DMS53 treated with DMSO at 0.1 percent for 48 hours (cell line): ENCODE results near the gene PLA2G2F.

Source experiments
- DNase-seq: peaks from one replicate; lab custom pipeline; 2025; ENCODE audit not compliant: unreplicated experiment; lab: John Stamatoyannopoulos, UW

The PLA2G2F gene

GRCh38 chr1:20166051-20166450, 26.9 kb downstream of the PLA2G2F start:
- DNase-seq: no peak

DNA sequence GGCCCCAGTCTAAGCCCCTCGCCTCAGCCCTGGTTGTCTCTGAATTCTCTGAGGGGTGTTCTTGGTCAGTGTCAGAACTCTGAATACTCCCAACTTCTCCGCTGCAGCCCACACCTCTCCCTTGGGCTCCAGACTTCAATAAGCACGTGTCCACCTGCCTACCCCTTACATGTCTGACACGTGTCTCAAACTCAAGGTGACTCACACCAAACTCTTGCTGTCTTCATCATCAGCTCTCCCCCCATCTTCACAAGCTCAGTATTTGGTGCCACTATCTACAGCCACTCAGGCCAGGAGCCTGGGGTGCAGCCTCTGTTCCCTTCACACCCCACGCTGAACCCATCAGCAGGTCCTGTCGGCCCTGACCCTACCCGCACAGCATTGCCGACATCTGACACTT, 28.0 kb downstream of the PLA2G2F start:
- no peak for DNase-seq

GRCh38 chr1:20168564-20169491, 29.7 kb downstream of the PLA2G2F start:
- DNase-seq: no peak

DNA sequence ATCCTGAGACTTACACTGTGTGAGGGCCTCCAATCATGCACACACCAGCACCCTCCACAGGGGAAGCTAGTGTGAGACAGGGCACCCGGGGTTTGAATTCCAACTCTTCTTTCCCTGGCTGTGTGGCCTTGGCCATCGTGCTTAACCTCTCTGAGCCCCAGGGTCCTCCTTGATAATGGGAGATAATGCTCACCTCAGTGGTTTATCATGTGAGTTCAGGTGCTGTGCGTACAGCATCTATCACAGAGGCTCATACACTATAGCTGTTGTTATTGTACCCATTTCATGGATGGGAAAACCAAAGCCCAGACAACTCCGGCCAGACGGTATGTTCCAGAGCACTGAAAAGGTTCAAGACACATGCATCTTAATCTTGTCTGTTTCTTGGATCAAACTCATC, 30.8 kb downstream of the PLA2G2F start:
- no peak for DNase-seq

DNA sequence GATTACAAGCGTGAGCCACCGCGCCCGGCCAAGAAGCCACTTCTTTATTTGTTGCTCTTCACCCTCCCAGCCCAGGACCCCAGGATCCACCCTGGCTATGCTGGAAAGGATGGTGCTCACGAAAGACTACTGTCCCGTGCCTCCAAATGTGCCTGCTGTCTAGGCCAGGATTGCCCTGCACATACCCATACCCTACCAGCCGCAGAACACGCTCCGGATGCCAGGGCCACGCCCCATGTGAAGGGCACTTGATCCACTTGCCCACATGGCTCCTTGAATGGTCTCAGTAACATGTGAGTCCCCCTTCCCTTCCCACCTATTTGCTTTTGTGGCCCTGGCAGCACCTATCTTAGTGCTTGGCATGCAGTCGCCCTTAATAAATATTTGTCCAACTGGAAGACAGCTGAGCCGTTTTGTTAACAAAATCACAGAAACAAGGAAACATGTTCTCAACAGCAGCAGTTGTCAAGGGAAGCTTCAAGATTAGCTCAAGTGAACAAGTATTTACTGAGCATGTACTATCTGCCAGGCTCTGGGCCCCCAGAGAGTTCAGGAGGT, 33.0 kb downstream of the PLA2G2F start:
- no peak for DNase-seq

DNA sequence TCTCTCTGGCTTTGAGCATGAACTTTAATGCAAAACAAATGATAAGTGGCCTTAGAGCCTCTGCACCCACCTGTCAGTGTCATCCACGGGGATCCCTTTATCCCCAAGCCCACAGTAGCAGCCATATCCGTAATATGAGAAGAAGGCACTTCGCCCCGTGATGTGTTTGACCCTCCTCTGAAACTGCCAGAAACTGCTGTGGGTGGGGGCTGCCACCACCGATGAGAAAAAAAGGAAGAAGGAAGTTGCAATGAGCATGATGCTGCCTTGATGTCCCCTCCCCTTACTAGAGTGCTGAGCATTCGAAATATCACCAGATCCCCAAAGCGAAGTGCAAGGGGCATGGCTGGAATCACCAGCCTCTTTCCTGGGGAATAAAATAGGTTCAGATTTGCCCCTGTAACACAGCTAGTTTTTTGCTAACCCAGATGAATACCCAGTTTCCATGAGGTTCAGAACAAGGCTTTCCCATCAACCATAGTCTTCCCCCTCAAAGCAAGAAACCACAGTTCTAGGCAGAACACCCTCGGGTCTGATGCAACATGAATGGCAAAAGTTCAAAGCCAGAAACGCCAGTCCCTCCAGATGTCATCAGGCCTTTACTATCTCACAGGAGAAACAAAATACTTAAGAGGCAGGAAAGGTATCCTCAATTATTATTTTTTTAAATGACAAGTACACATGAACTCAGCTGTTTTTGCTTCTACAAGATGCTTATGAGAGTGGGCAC, 36.0 kb downstream of the PLA2G2F start:
- DNase-seq: no peak

DNA sequence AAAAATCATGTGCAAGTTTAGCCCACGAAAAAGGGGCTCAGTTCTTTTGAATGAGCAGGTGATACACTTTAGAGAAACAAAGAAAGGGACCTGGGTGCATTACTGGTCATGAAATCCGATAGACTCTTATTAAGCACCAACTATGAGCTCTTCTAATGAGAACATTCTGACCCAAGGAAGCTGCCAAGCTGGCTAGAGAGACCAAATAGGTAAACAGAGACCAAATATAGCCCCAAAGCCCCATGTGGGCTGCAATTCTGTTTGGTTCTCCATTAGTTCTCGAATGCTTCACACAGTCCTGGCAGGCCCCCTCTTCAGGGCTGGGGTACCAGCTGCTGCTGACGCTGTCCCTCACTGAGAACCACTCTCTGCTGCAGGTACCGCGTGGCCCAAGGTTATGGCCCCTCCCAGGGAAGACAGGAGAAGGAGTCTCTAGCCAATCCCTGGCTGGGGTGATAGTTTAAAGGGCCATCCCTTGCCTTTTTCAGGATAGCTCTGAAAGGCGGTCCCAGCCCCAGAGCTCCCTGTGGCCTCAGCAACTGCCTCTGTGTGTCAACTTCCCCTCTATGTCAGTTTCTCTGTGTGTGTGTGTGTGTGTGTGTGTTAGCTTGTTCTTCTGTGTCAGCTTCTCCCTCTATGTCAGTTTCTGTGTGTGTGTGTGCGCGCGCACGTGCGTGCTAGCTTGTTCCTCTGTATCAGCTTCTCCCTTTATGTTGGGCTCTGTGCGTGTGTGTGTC, 39.7 kb downstream of the PLA2G2F start:
- no peak for DNase-seq

DNA sequence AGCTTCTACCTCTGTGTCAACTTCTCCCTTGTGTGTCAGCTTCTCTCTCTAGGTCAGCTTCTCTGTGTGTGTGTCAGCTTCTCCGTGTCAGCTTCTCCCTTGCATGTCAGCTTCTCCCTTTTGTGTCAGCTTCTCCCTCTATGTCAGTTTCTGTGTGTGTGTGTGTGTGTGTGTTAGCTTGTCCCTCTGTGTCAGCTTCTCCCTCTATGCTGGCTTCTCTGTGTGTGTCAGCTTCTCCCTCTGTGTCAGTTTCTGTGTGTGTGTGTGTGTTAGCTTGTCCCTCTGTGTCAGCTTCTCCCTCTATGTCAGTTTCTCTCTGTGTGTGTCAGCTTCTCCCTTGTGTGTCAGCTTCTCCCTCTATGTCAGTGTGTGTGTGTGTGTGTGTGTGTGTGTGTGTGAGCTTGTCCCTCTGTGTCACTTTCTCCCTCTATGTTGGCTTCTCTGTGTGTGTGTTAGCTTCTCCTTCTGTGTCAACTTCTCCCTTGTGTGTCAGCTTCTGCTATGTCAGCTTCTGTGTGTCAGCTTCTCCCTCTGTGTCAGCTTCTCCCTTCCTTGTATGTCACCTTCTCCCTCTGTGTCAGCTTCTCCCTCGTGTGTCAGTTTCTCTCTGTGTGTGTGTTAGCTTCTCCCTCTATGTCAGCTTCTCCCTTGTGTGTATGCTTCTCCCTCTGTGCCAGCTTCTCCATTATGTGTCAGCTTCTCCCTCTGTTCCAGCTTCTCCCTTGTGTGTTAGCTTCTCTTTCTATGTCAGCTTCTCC, 40.4 kb downstream of the PLA2G2F start:
- no peak for DNase-seq

DNA sequence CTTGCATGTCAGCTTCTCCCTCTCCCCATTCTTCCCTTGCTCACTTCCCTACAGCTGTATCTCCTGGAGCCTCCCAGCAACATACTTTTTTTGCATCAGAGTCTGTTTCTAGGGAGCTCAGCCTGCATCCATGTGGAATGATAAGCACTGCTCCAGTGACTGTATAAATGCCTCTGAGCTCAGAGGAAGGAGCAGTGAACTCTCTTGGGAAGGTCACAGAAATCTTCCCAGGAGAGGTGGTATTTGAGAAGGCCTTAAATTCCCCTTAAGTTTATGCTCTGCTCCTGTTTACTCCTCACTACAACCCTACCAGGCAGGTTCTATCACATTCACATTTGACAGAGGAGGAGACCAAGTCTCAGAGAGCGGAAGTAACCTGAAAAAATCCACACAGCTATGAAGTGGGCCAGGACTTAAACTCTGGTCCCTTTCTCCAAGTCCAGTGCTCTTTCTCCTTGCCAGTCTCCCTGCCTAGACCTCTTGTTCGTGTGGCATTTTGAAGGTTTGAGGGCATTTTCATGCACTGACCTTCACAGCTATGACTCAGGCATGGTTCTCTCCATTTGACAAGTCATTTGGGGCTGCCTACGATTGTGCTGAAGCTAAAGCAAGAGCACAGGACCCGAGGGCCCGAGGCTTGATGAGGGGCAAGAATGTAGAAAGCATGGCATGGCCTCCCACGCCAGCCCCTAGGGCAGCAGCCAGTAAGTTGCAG, 41.2 kb downstream of the PLA2G2F start:
- DNase-seq: no peak

DNA sequence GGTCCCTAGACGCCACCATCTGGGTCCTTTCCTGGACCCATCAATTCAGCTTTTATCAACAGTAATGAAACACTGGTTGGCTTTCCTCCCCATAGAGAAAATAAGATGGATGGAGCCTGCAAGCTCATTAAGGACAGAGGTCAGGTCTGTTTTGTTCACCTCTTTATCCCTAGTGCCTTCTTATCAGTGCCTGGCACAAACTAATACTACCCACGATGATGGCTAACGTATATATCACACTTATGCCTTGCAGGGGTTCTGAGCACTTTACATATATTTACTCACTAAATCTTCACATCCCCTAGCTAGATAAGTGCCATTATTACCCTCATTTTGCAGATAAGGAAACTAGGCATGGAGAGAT, 41.7 kb downstream of the PLA2G2F start:
- no peak for DNase-seq

DNA sequence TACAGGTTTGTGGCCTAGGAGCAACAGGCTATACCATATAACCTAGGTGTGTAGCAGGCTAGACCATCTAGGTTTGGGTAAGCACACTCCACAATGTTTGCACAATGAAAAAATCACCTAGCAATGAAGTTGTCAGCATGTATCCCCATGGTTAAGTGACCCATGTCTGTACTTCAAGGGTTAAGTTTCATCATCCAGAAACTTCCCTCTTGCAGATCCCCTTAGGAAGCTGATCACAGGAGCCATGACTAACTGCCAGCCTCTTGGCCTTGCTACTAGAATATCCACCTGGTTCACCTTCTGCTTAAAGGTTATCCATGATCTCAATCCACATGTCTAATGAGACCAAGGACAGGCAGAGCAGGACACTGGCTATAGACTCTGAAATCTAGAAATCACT, 43.3 kb downstream of the PLA2G2F start:
- DNase-seq: no peak

DNA sequence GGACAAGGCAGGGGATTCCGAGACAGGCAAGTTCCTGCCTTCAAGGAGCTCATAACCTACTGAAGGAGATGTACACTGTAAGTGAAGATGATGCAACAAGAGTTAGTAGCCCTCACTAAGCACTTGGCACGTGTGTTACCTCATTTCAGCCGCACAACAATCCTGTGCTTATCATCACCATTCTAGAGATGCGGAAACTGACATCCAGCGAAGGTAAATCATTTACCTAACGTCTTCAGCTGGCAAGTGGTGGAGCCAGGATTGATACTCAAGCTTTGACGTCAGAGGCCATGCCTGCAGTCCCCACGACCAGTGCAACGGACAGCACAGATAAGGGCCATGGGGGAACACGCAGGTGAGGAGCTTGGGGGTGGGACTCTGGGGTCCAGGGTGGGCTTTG, 43.9 kb downstream of the PLA2G2F start:
- DNase-seq: peak; percentile 41

DNA sequence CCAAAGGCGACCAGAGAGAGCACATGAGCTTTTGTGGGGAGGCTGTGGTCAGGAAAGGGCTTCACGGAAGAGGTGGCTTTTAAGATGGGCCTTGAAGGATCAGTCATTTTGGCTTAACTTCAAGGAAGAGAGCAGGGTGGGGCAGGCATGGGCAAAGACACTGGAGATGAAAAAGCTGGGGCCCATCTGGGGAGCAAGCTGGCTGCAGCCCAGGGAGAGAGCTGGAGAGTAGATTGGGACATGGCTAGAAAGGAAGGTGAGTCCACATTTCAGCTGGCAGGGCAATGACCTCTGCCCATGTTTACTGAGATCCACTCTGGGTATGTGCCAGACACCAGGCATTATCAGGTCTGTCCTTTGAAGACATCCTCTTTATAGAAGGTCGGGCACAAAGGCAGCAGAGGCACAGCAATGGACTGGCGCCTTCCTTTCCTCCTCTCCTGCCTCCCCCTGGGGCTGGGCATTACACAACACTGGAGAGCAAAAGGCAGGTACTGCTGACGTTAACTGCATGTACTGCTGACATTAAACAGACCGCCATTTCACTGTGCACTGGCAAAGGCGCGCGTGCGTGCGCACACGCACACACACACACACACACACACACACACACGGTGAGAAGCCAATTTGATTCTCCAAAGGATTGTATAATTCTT, 44.6 kb downstream of the PLA2G2F start:
- DNase-seq: no peak

DNA sequence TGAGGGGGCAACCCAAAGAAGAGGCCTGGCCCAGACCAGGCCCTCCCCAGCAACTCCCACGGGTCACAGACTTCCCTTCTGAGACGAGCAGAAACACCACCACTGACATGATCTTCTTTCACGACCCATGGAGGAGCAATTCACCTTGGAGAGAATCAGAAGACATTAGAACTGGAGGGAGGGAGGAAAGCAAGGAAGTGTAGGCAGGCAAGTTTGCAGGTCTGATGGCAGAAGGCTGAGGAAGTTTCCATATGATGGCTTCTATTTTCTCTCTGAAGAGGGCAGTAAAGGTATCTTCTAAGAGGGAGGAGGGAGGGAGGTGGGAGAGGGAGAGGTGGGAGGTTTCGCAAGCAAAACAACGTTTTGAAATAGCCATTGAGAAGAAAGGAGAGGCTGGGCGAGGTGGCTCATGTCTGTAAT, 45.4 kb downstream of the PLA2G2F start:
- no peak for DNase-seq

DNA sequence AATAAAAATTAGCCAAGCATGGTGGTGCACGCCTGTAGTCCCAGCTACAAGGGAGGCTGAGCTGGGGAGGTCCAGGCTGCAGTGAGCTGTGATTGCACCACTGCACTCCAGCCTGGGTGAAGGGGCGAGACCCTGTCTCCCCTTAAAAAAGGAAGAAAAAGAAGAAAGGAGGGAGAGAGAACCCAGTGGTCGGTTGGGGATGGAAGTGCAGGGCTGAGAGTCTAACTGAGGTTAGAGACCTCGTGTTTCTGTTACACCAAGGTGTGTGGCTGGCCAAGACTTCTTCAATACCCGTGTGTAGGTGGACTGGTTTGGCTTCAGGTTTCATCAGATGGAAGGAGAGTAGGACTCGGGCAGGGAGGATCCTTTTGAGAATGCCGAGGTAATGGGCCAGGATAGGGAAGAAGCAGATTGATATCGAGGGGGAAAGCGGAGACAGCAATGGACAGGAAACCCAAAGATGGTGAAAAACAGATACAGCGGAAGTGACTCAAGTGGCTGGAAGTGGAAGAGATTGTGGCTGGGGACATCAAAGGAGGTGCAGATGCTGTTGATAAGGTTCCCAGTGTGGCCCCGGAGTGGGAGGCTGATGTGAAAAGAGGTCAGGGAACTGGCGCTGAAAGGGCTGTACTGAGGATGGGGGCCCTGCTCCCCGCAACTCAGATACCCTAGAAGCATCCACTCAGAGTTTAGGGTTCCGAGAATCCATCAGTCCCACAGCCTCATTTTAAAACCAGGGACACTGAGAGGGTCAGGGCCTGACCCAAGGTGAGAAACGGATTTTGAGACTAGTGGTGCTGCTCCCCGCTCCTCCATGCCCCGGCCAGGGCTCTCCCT, 46.1 kb downstream of the PLA2G2F start:
- DNase-seq: no peak

DNA sequence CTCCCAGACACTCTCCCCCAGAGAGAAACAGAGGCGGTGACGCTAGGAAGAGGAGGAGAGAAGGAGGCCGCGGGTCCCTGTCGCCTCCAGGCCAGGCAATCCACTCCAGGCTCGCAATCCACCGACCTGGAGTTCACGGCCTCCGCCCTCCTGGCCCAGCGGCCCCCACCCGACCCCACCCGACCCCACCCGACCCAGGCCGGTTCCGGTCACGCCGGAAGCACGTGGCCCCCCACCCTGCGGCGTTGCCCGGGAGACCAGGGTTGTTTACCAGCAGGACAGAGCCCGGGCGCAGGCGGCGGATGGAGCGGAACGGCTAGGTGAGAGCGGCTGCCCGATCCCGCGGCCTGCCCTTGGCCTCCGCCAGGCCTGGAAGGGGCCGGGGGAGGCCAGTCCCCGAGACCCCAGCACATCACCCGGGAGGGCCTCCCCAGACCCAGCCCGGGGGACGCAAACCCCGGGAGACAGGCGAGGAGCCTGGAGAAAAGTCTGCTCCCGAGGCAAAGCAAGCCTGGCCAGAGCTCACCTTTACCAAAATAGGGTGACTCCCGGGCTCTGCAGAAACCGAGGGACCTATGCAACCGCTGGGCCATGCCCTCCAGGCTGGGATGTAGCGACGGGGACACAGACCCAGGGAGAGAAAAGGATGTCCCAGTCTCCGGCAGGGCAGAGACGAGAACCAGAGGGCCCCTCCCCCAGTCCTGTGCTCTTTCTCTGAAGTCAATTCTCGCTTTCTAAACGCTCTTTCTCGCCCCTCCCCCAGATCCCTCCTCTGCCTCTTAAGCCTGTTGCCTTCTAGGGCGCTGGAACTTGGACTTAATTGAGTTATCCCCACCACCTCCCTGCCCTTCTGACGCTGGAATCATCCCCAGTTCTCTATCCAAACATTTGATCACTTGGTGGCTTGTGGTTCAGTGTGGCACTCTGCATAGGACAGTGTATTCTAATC, 47.0 kb downstream of the PLA2G2F start, which contains the start of the genes PLA2G2C and UBXN10:
Gene PLA2G2C (minus strand): TSS at position 685 of the 949 bp plus-strand sequence. CDS start 9,155 bp downstream, outside the sequence.
Gene UBXN10 (plus strand): TSS at position 263 of the 949 bp plus-strand sequence. CDS start 4,466 bp downstream, outside the sequence.
- no peak for DNase-seq
